IPS-20b (cell line): ENCODE results near the gene RRAGC.
A peak's percentile ranks its signal among the peaks of the same experiment; 100 is the strongest.
"Not testable (repeated sequence)": the region's sequence is repeated elsewhere in the genome, so short reads cannot be mapped to it uniquely, and the experiment has no call there.

Experiments
- H3K27ac ChIP-seq: one replicate; pipeline ENCODE4 v1.5.1; 2013; ENCODE audit warnings: low read length
- H3K27me3 ChIP-seq: 2 replicates; pipeline ENCODE4 v1.6.1; 2013; ENCODE audit warnings: mild to moderate bottlenecking, low read length, inconsistent platforms; ENCODE audit not compliant: insufficient read depth
- H3K36me3 ChIP-seq: 2 replicates; pipeline ENCODE4 v1.6.1; 2013; ENCODE audit warnings: low read depth, mild to moderate bottlenecking, inconsistent platforms, low read length, moderate library complexity; ENCODE audit not compliant: insufficient read depth
- H3K4me1 ChIP-seq: 2 replicates; pipeline ENCODE4 v1.6.1; 2013; ENCODE audit warnings: mild to moderate bottlenecking, control low read depth, inconsistent platforms, low read length, moderate library complexity; ENCODE audit not compliant: insufficient read depth
- H3K4me3 ChIP-seq: 2 replicates; pipeline ENCODE4 v1.5.1; 2013; ENCODE audit warnings: mild to moderate bottlenecking, low read length, inconsistent platforms
- H3K9ac ChIP-seq: 2 replicates; pipeline ENCODE4 v1.6.1; 2013; ENCODE audit warnings: low read depth, mild to moderate bottlenecking, inconsistent platforms, low read length, moderate library complexity
- H3K9me3 ChIP-seq: 2 replicates; pipeline ENCODE4 v1.6.1; 2013; ENCODE audit warnings: mild to moderate bottlenecking, low read depth, low read length, inconsistent platforms; ENCODE audit not compliant: insufficient read depth

RRAGC gene

GRCh38 chr1:38812981-38813380 lies 46.6 kb downstream of the RRAGC start:
- Histone ChIP-seq H3K27me3 (peaks cover 63% of the 10 kb centered on the region), H3K4me1 (peaks cover 6% of the 10 kb centered on the region; the same call in 1 of the 2 replicates), H3K36me3 (no peaks in the 10 kb centered on the region), H3K9ac (no peak overlapping the region), H3K4me3 (no peak overlapping the region), H3K9me3 (0 out of 2 replicates have a peak, but pooled peaks cover 8% of the 10 kb centered on the region), H3K27ac (no peak overlapping the region)

GRCh38 chr1:38811466-38811865 lies 48.1 kb downstream of the RRAGC start:
- not testable (repeated sequence) for H3K9me3 ChIP-seq, H3K27ac ChIP-seq, H3K36me3 ChIP-seq, H3K4me3 ChIP-seq, H3K4me1 ChIP-seq, H3K9ac ChIP-seq
- peaks cover 63% of the 10 kb centered on the region for H3K27me3 ChIP-seq

- Histone ChIP-seq H3K9me3 (no peaks in the 10 kb centered on the region), H3K4me1 (peaks cover 14% of the 10 kb centered on the region; the same call in 1 of the 2 replicates), H3K27ac (no peak overlapping the region), H3K9ac (no peak overlapping the region), H3K36me3 (no peaks in the 10 kb centered on the region), H3K27me3 (peaks cover 77% of the 10 kb centered on the region), H3K4me3 (no peak overlapping the region)
These were observed 53.5 kb downstream of the RRAGC start for GRCh38 chr1:38806090-38806489.

DNA sequence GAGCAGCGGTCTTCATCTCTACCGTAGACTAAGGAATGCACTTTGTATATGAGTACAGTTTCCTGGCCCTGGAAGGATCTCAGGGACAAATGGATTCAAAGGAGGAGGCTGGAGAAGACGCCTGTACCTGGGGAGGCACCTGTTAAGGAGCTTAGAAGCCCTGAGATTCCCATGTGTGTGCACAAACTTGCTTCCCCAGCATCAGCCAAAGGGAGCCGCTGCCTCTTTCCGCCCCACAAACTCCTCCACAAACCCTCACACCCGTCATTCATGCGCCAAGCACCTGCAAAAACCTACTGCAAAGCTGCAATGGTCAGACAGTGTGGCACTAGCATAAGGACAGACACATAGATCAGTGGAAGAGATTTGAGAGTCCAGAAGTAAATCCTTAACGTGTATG lies 54.5 kb downstream of the RRAGC start:
- Histone ChIP-seq H3K9me3 (no peaks in the 10 kb centered on the region), H3K27me3 (peaks cover 74% of the 10 kb centered on the region), H3K9ac (no peak overlapping the region; the same call in 1 of the 2 replicates), H3K27ac (no peak overlapping the region), H3K4me1 (peaks cover 14% of the 10 kb centered on the region; the same call in 1 of the 2 replicates), H3K4me3 (peak overlapping the region; percentile 50; the same call in 1 of the 2 replicates), H3K36me3 (no peaks in the 10 kb centered on the region)

GRCh38 chr1:38804062-38804886 lies 55.3 kb downstream of the RRAGC start:
- Histone ChIP-seq H3K9ac (peak overlapping the region; percentile 49; the same call in 1 of the 2 replicates), H3K9me3 (no peaks in the 10 kb centered on the region), H3K4me1 (peaks cover 14% of the 10 kb centered on the region; the same call in 1 of the 2 replicates), H3K4me3 (peak overlapping the region; percentile 71; the same call in 1 of the 2 replicates), H3K36me3 (no peaks in the 10 kb centered on the region), H3K27me3 (peaks cover 74% of the 10 kb centered on the region), H3K27ac (no peak overlapping the region)

DNA sequence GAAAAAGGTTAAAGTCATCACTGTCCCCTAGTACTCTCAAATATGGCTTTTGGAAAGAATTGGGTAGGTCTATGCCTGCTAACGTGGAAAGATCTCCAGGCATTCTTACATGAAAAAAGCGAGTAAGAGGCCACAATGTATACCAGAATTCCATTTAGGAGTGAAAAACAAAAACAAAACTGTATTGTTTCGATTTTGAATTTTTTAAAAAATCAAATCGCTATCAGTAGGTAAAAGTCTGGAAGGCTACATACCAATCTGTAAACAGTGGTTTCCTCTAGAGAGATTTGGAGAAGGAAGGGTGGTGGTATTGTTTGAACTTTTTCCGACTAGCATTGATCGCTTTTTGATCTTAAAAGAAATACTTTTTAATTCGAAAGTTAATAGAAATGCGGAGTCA lies 55.9 kb downstream of the RRAGC start:
- Histone ChIP-seq H3K27me3 (peaks cover 68% of the 10 kb centered on the region), H3K4me3 (peak overlapping the region; percentile 71), H3K9ac (peak overlapping the region; percentile 49; the same call in 1 of the 2 replicates)

GRCh38 chr1:38800720-38801671 lies 58.6 kb downstream of the RRAGC start:
- Histone ChIP-seq H3K27me3 (peaks cover 44% of the 10 kb centered on the region), H3K4me1 (peaks cover 14% of the 10 kb centered on the region; the same call in 1 of the 2 replicates), H3K4me3 (no peak overlapping the region), H3K9ac (no peak overlapping the region), H3K36me3 (no peaks in the 10 kb centered on the region), H3K27ac (no peak overlapping the region), H3K9me3 (no peaks in the 10 kb centered on the region)

More for the DNA sequence above, 55.9 kb downstream of the RRAGC start:
- Histone ChIP-seq H3K27ac (no peak overlapping the region), H3K36me3 (no peaks in the 10 kb centered on the region), H3K4me1 (peaks cover 14% of the 10 kb centered on the region; the same call in 1 of the 2 replicates), H3K9me3 (no peaks in the 10 kb centered on the region)

DNA sequence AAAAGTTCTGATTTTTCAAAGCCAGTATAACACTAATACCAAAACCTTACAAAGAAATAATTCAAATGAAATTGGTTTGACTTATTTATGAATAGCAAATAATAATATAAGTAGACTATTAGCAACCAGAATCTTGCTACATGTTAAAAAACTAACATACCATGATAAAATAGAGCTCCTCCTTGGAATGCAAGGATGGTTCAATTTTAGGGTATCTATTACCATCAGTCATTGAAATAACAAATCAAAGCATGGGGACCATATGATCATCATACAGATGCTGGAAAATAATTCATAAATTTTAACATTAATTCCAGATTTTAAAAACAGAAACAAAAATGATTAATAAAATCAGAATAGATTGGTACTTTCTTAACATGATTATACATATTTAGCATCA lies 66.3 kb downstream of the RRAGC start:
- H3K9ac ChIP-seq: no peak overlapping the region
- H3K4me1 ChIP-seq: peaks cover 14% of the 10 kb centered on the region; the same call in 1 of the 2 replicates
- H3K9me3 ChIP-seq: peaks cover 8% of the 10 kb centered on the region; the same call in 1 of the 2 replicates
- H3K27me3 ChIP-seq: 0 out of 2 replicates have a peak, but pooled peaks cover 10% of the 10 kb centered on the region
- H3K4me3 ChIP-seq: no peak overlapping the region
- H3K27ac ChIP-seq: no peak overlapping the region
- no peaks in the 10 kb centered on the region for H3K36me3 ChIP-seq

GRCh38 chr1:38791892-38792291 lies 67.7 kb downstream of the RRAGC start:
- no peak overlapping the region for H3K4me3 ChIP-seq
- H3K36me3 ChIP-seq: no peaks in the 10 kb centered on the region
- no peak overlapping the region for H3K27ac ChIP-seq
- H3K9ac ChIP-seq: no peak overlapping the region
- 0 out of 2 replicates have a peak, but pooled peaks cover 10% of the 10 kb centered on the region for H3K27me3 ChIP-seq
- H3K9me3 ChIP-seq: peaks cover 8% of the 10 kb centered on the region; the same call in 1 of the 2 replicates
- peaks cover 23% of the 10 kb centered on the region; the same call in 1 of the 2 replicates for H3K4me1 ChIP-seq

DNA sequence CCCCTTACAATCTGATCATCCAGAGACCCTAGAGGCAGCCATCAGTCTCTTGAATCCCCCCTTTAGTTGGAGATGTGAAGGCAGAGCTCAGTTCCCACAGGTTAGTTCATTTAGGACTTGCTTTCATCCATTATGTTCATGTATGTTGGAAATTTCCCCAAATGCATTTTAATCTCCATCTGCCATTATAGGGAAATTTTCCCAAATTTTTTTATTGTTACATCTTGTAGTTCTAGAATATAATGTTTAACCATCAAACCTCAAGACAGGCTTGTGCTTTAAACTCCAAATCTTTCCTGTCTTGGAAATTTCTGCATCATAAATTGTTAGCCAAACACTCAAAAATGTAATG lies 68.4 kb downstream of the RRAGC start:
- H3K36me3 ChIP-seq: no peaks in the 10 kb centered on the region
- H3K27ac ChIP-seq: no peak overlapping the region
- H3K4me1 ChIP-seq: peaks cover 23% of the 10 kb centered on the region; the same call in 1 of the 2 replicates
- H3K4me3 ChIP-seq: no peak overlapping the region
- H3K9ac ChIP-seq: no peak overlapping the region
- H3K9me3 ChIP-seq: peaks cover 8% of the 10 kb centered on the region; the same call in 1 of the 2 replicates
- 0 out of 2 replicates have a peak, but pooled peaks cover 10% of the 10 kb centered on the region for H3K27me3 ChIP-seq
